GM18907 (cell line): ENCODE data around the gene BRD7.

ENCODE experiments used
- ATAC-seq: cut with Tn5 transposase; IDR thresholded peaks from one replicate; pipeline ENCODE4 v1.9.1; 2021; ENCODE audit warnings: mild to moderate bottlenecking, moderate library complexity; ENCODE audit not compliant: unreplicated experiment

BRD7 gene

GRCh38 chr16:50368410-50369132 is at the start of gene BRD7:
Gene BRD7, minus strand, starts transcription at chr16:50368988. Its CDS starts 214 bp downstream, at chr16:50368774.
- ATAC-seq: peak; percentile 70

GRCh38 chr16:50416388-50416787 is 47.6 kb upstream of the BRD7 start:
- ATAC-seq: no peak

- no peak for ATAC-seq
Observed at GRCh38 chr16:50414152-50414551, 45.4 kb upstream of the BRD7 start.

GRCh38 chr16:50411034-50411433 is 42.2 kb upstream of the BRD7 start:
- no peak for ATAC-seq

GRCh38 chr16:50408001-50408561 is 39.3 kb upstream of the BRD7 start:
- no peak for ATAC-seq

GRCh38 chr16:50407351-50407750 is 38.6 kb upstream of the BRD7 start:
- ATAC-seq: no peak

GRCh38 chr16:50403491-50403890 is 34.7 kb upstream of the BRD7 start:
- no peak for ATAC-seq

- ATAC-seq: no peak
Observed at GRCh38 chr16:50402298-50402895, 33.6 kb upstream of the BRD7 start.

- ATAC-seq: no peak
Observed at GRCh38 chr16:50401355-50401754, 32.6 kb upstream of the BRD7 start.

- no peak for ATAC-seq
Observed at GRCh38 chr16:50400967-50401348, 32.2 kb upstream of the BRD7 start.

GRCh38 chr16:50400312-50400966 is 31.7 kb upstream of the BRD7 start:
- ATAC-seq: no peak

- no peak for ATAC-seq
Observed at GRCh38 chr16:50399411-50399810, 30.6 kb upstream of the BRD7 start.

GRCh38 chr16:50398336-50398735 is 29.5 kb upstream of the BRD7 start:
- ATAC-seq: no peak

GRCh38 chr16:50396761-50397535 is 28.2 kb upstream of the BRD7 start:
- ATAC-seq: no peak

- ATAC-seq: no peak
Observed at GRCh38 chr16:50395763-50396710, 27.2 kb upstream of the BRD7 start.

GRCh38 chr16:50393858-50394802 is 25.3 kb upstream of the BRD7 start:
- no peak for ATAC-seq

GRCh38 chr16:50393416-50393815 is 24.6 kb upstream of the BRD7 start:
- no peak for ATAC-seq

GRCh38 chr16:50390914-50391716 is 22.3 kb upstream of the BRD7 start:
- no peak for ATAC-seq
